Stimulated activated naive CD4-positive, alpha-beta T cell treated with Interleukin-2 at 50 U/mL for 16 hours (primary cell): Measurements from ENCODE around the gene NEDD4L.
"Not testable (repeated sequence)": the region's sequence is repeated elsewhere in the genome, so short reads cannot be mapped to it uniquely, and the experiment has no call there.

ENCODE experiments used
- DNase-seq: peaks from one replicate; lab custom pipeline; 2025; lab: John Stamatoyannopoulos, UW

Gene NEDD4L

DNA sequence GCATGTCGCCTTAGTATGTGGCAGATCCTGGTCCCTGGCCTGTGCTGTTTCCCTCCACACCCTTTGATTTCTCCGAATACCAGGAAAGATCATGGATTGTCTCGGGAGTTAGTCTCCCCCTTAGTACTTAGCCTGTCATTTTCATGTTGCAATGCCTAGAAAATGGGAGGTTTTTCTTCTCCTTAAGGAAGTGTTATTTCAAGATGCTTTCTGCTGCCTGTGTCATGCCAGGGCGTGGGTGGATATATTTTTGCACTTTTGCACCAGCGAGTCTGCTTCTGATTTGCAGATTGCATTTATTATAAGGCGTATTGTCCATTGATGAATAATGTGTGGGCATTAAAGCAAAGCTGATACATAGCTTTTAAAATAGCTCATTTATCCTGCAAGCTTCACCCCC lies 223.5 kb downstream of the NEDD4L start:
- DNase-seq: no peak

DNA sequence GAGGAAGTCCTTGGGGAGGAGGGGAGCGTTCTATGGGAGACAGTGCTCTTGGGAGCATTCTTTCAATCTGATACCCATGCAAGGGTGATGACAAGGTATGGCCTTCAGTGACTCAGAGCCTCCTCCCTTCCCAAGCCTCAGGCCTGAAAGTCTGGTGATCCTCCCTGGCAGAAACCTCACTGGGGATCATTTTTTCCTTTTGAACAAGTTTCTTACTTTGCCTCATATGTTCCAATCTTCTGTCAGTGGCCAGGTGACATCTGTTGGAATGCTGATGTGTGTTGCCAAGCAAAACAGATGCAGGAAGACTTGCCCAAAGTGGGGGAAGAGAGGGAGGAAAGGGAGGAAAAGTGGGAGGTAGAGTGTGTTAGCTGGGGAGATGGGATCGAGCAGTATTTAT lies 224.8 kb downstream of the NEDD4L start:
- DNase-seq: no peak

DNA sequence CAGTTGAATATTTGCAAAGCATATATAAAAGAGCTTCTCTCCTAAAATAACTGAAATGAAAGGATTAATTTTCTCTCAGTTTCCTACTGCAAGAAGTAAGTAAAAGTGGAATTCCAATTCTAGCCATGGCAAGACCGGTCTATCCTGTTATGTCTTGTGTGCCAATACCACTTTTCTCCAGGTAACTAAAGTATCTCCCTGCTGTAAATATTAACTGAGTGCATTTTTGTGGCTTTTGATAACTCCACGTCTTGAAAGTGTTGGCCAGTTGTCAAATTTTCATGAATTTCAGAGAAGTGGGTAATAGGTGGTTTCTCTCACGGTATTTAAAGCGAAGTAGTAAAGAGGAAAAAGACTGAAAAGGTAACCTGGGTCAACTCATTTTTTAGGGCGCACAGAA lies 225.9 kb downstream of the NEDD4L start:
- DNase-seq: no peak

DNA sequence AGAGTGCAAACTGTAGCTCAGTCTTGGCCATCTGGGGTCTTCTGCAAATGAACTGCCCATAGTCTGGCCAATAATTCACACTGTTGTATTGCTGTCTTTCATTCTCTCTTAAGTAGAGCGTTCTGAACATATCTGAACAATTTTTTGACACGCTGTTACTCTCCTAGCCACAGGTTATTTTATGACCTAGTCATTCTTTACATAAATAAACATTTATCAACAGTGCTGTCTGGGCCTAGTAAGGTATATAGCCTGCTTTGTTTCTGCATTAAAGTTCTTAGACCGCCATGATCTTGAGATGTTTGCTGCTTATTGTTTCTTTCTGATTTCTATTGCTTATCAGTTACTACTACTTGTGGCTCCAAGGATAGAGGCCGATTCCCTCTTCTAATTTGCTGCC lies 226.4 kb downstream of the NEDD4L start:
- no peak for DNase-seq

DNA sequence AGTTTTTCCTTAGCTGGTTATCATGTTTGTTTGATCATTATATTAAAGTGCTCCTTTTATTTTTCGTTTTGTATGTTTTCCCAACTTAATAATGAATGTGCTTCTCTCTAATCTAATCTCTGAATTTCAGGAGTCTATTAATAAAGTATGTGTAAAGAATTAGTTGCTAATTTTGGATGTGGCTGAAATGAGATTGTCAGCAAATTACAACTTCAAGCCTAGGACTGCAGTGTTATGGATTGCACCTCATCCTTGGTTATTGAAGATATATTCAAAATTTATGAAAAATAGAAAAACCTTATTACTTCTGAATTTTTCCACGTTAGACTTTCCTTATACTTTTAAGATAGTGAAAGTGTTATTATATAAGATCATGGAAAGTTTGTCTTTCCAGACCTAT lies 227.7 kb downstream of the NEDD4L start:
- no peak for DNase-seq

DNA sequence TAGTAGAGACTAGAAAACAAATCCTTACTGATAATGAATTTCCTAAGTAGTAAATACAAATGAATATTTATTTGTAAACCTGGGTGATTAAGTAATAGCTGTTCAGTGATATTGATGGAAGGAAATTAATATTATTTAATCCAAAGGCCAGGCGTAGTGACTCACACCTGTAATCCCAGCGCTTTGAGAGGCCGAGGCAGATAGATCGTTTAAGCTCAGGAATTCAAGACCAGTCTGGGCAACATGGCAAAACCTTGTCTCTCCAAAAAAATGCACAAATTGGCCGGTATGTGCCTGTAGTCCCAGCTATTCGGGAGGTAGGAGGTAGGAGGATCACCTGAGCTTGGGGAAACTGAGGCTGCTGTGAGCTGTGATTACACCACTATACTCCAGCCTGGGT lies 228.2 kb downstream of the NEDD4L start:
- no peak for DNase-seq

DNA sequence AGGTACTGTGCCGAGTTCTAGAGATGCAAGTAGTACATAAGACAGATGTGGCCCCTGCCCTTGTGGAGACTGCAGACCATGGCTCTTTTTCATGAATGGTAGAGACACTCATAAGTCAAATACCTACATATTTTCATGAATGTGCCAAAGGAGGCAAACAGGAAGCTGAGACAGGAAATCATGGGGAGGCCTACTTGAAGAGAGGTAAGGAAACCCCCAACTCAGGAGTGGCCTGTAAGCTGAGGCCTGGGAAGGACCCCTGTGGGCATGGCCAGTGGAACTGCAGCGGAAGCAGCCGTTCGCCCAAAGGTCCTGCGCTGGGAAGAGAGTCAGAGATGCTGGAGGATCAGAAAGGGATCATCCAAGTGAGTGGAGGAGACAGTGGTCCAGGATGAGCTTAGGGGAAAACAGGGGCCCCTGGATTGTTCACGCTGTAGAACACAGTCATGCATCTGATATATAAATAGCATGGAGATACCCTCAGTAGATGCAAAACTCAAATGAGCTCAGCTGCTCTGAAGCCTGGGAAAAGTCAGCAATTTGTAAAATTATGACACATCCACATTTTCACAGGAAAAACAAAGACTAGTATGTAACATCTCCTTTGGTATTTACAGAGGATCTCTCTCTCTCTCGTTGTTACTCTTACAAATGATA lies 228.9 kb downstream of the NEDD4L start:
- DNase-seq: no peak

DNA sequence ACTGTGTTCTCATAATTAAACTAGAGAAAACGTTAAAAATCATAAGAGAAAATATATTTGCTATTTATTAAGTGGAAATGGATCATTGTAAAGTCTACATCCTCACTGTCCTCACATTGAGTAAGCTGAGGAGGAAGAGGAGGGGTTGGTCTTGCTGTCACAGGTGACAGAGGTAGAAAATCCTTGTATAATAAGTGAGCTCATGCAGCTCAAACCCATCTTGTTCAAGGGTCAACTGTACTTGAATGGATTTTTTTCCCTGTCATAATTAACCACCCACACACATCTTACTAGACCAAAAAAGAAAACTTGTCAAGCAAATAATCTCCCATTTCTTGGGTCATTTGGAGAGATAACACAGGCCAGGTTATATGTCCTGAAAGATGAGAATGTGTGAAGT lies 231.2 kb downstream of the NEDD4L start:
- DNase-seq: no peak

DNA sequence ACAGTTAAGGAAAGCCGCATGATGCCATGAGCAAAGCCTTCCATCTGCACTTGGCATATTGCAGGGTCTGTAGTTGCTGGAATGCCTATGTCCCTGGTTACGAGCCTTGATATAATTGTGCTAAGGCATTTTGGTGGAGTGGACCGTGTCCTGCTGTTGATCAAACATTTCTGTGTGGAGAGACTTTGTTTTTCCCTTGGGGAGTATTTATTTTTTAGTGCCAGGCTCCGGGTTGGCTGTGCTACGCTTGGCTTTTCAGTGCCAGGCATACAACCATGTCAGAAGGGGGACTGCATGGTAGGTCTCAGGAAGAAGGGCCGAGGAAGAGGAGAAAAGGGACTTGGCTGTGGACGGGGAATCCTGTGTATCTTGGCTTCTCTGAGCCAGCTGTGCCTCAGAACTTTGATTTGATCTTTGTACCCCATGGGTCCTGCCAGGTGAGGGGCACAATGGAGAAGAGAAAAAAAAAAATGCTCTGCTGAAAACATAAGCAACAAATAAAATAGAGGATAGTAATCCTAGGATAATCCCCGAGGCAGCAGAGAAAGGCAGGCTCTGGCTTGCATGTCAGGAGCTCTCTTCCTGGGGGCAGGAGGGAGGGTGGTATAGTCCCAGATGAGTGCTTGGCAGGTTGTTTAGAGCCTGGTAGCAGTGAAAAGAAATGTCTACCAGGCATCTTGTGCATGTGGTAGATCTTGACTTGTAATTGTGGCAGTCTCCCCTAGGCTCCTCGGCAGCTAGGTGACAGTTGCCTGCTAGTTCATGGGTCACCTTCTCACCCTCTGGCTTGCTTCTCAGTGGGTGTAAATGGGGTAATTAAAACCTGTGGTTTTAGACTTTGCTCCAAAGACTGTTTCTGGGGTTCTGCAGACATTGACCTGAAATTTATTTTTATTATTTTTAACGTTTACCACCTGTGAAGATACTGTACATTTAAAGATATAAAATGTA lies 233.0 kb downstream of the NEDD4L start:
- no peak for DNase-seq

DNA sequence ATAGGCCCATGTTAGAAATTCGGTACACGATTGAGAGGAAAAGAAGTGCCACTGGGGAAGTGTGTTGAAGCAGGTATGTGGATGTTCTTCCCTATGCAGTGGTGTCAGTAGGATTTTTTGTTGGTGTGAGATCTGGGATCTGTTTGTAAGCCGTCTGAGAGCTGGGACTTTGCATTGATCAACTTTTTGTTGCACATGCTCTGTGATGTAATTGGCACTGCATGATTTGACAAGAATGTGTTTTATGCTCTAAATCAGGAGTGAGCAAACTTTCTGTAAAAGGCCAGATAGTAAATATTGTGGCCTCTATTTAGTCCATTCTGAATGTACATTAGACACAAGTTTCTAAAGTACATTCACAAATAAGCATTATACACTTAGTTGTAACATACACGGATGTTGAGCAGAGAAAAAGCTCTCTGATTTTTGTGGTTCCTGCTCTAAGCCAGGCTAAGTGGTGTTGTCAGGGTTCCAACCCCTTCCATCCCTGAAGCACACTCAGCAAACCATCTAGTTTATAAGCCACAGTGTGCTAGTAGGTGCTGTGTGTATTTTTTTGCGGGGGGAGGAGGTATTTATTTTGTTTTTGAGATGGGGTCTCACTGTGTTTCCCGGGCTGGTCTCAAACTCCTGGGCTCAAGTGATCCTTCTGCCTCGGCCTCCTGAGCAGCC lies 235.6 kb downstream of the NEDD4L start:
- DNase-seq: no peak

DNA sequence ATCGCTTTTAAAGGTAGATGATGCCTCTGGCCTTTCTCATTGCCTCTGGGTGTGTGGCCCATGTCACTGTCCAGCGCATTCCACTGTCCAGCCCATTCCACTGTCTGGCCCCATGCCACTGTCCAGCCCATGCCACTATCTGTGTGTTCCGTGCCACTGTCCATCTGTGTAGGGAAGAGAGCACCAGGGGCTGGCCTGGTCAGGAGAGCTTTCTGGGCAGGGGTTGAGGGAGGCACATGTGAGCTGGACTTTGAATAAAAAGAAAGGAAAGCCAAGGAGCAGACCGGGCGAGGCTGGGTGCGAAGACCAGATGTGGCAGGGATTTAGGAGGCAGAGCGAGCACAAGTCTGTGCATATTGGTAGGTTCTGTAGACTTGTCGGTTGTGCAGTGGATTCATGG lies 236.2 kb downstream of the NEDD4L start:
- DNase-seq: no peak

DNA sequence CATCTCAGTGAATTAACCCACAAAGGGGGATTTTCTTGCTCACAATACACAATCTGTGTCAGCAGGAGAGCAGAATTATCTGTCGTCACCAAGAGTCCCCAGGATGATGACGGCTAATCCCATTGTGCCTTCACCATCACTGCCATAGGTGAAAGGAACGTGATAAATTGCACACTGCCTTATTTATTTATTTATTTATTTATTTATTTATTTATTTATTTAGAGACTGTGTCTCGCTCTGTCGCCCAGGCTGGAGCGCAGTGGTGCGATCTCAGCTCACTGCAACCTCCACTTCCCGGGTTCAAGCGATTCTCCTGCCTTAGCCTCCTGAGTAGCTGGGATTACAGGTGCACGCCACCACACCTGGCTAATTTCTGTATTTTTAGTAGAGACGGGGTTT lies 238.8 kb downstream of the NEDD4L start:
- not testable (repeated sequence) for DNase-seq

DNA sequence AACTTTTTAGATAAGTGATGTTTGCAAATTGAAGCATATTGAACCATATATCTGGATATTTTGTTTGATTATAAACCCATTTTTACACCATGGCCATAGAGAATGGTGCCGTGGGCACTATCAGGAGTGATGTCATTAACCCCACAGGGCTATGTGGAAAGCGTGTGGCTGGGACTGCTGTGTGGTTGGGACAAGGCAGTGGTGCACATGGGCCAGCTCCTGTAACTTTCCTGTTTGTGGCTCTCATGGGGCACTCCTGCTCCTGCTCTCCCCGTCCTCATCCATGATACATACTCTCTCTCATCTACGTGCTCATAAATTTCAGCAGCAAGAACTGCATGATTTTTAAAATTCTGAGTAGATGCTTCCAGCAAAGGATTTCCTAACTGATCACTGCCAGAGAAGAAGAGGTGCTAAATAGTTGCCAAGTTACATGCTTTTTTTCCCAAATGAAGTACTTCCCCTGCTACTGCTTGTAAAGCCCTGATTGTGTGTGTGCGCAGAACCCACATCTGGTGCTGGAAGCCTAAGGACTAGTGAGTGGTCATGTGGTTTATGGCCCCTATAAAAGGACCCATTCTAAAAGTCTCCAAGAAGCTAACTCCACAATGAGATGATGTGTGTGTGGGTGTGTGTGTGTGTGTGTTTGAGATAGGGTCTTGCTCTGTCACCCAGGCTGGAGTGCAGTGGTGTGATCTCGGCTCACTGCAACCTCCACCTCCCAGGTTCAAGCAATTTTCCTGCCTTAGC lies 240.8 kb downstream of the NEDD4L start:
- DNase-seq: no peak

DNA sequence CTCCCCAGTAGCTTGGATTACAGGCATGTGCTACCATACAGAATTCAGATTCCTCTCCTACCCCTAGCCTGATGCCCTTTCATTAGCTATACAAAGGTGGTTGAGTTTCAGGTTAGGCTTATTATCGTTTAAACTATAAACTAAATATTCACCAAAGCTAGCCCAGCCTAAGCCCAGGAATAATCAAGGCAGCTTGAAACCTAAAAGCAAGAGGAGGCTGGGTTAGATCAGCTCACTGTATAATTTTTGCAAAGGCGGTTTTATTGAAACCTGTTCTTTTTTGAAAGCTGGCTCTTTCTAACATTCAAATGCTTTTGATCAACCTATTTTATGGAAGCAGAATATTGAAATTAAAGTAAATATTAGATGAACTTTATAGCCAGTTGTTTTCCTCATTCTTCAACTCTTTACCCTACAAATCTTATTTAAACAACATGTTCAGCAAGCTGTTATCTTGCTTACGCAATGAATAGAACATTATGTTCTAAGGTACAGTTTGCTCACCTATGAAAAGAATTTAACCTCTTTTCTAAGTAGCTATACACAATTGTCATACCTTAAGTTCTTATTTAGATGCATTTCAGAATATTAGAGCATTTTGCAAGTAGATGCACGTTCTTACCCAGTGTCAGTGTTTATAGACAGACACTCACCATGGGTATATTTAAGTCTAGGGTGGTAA lies 241.6 kb downstream of the NEDD4L start:
- DNase-seq: no peak

DNA sequence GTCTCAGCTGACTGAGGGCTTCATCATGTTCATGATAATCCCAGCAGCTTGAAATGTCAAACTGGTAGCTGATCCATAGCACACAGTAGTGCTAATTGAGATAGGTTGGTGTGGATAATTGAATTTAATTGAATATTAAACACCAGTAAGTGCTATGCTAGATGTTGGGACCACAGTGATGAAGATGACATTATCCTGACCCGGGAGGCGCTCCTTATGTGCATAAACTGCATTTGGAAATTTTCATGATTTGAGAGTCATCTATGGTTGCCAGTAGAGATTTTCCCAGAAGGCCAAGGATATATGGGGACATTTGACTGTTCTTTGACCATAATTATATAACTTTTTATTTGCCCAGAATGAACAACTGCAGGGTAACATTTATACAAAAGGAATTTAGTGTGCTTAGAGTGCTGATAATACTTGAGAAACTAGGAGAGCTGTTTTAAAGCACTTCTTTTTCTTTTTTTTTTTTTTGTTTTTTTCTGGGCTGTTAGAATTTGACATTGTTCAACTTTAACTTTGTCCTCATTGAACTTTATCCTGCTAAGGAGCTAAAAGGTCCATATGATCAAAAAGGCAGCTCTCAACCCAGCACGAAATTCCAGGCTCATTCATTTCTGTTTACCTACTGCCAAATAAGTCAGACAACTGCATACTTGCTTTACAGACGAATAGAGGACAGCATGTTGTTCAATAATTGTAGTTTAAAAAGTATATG lies 242.8 kb downstream of the NEDD4L start:
- DNase-seq: no peak

DNA sequence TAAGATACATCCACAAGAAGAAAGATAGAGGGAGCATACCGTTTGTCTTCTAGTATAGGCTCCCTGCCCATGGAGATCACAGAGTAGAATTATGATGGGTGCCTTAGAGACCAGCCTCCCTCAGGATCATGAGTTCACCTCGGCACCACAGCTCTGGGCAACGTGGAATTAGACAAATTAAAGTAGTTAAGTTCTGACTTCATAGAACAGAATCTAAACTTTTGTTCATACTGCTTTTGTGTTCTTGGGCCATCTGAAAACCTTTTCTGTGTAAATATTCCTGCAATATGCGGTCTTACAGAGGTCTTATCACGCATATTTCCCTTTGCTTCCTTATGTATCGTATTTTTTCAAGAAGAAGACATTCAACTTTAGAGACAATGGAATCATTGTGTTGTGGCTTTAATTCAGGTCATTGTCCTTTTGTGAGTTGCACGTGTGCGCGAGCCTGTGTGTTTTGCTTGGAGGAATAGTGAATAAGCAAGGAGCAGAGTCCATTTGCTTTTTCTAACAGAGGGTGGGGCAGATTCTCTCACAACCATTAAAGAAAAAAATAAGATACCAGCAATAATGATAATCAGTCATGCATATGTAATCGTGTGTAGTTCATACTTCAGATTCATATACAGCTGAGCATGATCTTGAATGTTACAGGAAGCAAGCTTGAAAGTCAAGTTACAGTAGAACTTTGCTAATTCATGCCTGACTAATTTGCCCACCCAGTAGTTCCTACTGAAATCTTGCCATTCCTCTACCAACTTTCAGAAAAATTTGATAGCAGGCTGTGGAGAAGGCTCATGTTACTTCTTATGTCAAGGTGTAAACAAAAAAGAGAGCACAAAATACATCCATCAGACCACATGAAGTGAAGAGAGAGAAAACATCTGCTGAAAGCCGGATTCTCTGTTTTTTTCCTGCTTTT lies 243.6 kb downstream of the NEDD4L start:
- DNase-seq: no peak

DNA sequence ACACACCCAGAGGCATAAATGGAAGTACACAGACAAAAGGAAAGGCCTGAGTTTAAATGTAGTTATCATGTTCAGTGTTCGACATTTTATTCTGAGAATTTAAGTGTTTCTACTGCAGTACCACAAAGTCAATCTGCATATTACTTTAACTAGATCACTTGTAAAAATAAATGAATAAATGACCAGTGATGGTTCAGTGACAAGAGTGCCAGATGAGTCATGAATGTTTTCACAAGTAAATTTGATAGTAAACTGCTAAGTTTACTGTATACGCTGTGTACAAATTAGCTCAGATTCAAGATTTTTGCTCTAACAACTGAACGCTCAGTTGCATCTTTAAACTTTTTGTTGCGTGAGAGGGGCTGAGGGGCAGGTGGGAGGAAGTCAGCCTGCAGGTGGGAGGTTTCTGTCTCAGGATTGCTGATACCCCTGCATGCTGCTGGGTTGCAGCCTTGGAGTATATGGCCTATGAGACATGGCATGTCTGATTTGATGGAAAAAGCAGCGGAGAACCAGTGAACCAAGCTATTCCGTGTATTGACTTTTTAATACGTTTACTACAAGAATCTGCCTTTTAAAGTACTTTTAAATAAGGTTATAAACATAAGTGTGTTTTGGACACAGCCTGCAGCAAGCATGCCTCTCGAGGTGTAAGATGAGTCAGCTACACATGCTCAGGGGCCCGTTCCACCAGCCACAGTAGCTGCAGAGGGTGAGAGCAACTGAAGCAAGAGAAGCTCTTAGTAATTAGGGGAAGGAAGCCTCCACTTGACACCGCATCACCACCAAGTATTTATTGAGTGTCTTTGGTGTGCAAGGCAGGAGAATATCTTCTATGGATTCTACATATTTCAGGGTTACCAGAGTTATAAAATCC lies 245.1 kb downstream of the NEDD4L start:
- DNase-seq: no peak

DNA sequence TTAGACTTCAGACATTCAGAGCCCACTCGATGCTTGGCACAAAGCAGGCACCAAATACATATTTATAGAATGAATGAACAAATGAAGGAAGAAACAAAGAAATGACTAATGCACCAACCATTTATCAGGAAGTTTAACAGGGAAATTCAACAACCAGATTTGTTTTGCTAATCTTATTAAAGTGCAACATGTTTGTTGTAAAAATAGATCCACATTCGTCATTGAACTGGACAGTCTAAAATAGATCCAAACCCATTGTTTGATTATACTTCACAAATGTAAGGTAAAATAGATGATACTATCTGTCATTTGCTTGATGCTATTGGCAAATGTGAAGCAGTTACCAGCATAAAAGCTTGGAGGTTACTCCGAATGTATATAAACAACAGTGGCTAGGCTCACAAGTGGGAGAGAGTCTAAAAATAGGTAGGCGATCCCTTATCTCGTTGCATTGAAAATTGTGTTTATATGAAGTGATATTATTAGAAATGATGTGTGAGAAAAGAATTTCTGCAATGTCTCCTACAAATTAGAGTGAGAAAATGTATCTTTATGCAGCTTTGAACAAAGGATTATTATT lies 246.2 kb downstream of the NEDD4L start:
- DNase-seq: no peak
